ENCODE measurements around the gene RAB41. TPM values are rescaled to one million over a fixed set of nuclear protein-coding genes. Genes with fewer than 3 reads are reported as not detected.

RAB41 gene
- total and polyA plus RNA-seq, 2 of the 13 experiments (the other 11 are each of a cell fraction or from before 2014, with no cell fraction given): not detected

DNA sequence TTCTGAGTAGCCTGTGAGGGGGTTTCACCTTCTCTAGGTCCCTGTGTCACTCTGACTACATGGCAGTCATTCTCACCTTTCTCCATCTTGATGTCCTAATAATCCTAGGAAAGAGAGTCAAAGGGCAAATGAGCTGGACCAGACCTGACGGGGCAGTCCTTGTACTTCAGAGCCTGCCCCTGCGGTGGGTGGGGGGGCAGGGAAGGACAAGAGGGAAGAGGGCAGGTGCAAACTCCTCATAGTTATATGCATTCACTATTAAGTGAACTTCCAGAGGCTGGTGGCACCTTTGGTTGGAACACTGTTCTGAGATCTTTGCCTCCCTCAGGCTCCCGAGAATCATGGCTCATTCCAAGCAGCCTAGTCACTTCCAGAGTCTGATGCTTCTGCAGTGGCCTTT lies 47.6 kb upstream of the RAB41 start, which contains the start of gene AWAT1:
AWAT1 (plus strand) TSS at position 301 of the 400 bp plus-strand sequence; CDS start at position 342, 41 bp downstream.
- CTCF ChIA-PET (ENCODE audit: low intra/inter-chr PET ratio, low total read pairs): no interaction called here
- POLR2A ChIA-PET: no interaction called here
- Histone ChIP-seq H3K27ac (ENCODE audit: extremely low read length, insufficient read depth, low read length) (no peak within 1 kb of the TSS), H3K79me2 (ENCODE audit: insufficient read depth, low read length) (no peaks in the 10 kb centered on the region), H3K27me3 (ENCODE audit: control insufficient read depth in 1 of 2, insufficient read depth in 2 of 2, low read length in 2 of 2) (no peaks in the 10 kb centered on the region; a peak in 1 of 5 replicates), H3K4me1 (ENCODE audit: insufficient read depth, low read length) (no peaks in the 10 kb centered on the region; the same call in 1 of the 2 replicates), H4K20me1 (ENCODE audit: insufficient read depth, low read length) (no peaks in the 10 kb centered on the region), H3K9me3 (ENCODE audit: low read length) (no peaks in the 10 kb centered on the region), H3K4me3 (replicated peaks in 1 of 3; ENCODE audit: insufficient read depth in 1 of 3, low read depth in 2 of 3, low read length in 3 of 3) (no peak within 1 kb of the TSS), H3K4me2 (ENCODE audit: low read depth, low read length) (no peak within 1 kb of the TSS), H3K9ac (ENCODE audit: insufficient read depth, low read depth, low read length) (no peak within 1 kb of the TSS), H2AFZ (ENCODE audit: low read length) (no peak within 1 kb of the TSS), H3K36me3 (replicated peaks in 1 of 2; ENCODE audit: control insufficient read depth in 1 of 2, insufficient read depth in 2 of 2, low read length in 2 of 2) (no peaks in the 10 kb centered on the region)
- BruUV-seq (replicated peaks): no TSS peak
- in situ Hi-C loops (cut with HindIII; ENCODE audit: extremely low pct_ligation_motif_present, low pct_unique_long_range_greater_than_20kb) (no loop called here), intact Hi-C loops (cut with micrococcal nuclease; ENCODE audit: unreplicated experiment) (no loop called here)
- WGBS (ENCODE audit: low lambda C conversion rate): no CpG with 5 or more reads among the region's 3 CpGs
- no peak for DNase-seq (ENCODE audit: low spot score)
- no peak for FAIRE-seq
- no peak for ATAC-seq
- TF ChIP-seq ZNF552 (CRISPR knock-in tag; IDR thresholded peaks at IDR 0.05; ENCODE audit: borderline replicate concordance): no peak
- no peak for TF ChIP-seq ZNF883 (CRISPR knock-in tag; IDR thresholded peaks at IDR 0.05; ENCODE audit: not compliant biosample characterization)
- TF ChIP-seq ZNF781 (CRISPR knock-in tag; IDR thresholded peaks at IDR 0.05; ENCODE audit: borderline replicate concordance, not compliant biosample characterization): no peak
- TF ChIP-seq MTA3 (CRISPR knock-in tag; IDR thresholded peaks at IDR 0.05): no peak
- TF ChIP-seq, protein P1, sequence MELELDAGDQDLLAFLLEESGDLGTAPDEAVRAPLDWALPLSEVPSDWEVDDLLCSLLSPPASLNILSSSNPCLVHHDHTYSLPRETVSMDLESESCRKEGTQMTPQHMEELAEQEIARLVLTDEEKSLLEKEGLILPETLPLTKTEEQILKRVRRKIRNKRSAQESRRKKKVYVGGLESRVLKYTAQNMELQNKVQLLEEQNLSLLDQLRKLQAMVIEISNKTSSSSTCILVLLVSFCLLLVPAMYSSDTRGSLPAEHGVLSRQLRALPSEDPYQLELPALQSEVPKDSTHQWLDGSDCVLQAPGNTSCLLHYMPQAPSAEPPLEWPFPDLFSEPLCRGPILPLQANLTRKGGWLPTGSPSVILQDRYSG (CRISPR knock-in tag; IDR thresholded peaks at IDR 0.05): no peak
- TF ChIP-seq, protein P2, sequence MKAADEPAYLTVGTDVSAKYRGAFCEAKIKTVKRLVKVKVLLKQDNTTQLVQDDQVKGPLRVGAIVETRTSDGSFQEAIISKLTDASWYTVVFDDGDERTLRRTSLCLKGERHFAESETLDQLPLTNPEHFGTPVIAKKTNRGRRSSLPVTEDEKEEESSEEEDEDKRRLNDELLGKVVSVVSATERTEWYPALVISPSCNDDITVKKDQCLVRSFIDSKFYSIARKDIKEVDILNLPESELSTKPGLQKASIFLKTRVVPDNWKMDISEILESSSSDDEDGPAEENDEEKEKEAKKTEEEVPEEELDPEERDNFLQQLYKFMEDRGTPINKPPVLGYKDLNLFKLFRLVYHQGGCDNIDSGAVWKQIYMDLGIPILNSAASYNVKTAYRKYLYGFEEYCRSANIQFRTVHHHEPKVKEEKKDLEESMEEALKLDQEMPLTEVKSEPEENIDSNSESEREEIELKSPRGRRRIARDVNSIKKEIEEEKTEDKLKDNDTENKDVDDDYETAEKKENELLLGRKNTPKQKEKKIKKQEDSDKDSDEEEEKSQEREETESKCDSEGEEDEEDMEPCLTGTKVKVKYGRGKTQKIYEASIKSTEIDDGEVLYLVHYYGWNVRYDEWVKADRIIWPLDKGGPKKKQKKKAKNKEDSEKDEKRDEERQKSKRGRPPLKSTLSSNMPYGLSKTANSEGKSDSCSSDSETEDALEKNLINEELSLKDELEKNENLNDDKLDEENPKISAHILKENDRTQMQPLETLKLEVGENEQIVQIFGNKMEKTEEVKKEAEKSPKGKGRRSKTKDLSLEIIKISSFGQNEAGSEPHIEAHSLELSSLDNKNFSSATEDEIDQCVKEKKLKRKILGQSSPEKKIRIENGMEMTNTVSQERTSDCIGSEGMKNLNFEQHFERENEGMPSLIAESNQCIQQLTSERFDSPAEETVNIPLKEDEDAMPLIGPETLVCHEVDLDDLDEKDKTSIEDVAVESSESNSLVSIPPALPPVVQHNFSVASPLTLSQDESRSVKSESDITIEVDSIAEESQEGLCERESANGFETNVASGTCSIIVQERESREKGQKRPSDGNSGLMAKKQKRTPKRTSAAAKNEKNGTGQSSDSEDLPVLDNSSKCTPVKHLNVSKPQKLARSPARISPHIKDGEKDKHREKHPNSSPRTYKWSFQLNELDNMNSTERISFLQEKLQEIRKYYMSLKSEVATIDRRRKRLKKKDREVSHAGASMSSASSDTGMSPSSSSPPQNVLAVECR (CRISPR knock-in tag; IDR thresholded peaks at IDR 0.05; ENCODE audit: borderline replicate concordance): no peak
- no peak for TF ChIP-seq ZMYM4 (CRISPR knock-in tag; IDR thresholded peaks at IDR 0.05)
- TF ChIP-seq NFE2L1 (CRISPR knock-in tag; IDR thresholded peaks at IDR 0.05; ENCODE audit: borderline replicate concordance): no peak
- TF ChIP-seq FOSL2 (CRISPR knock-in tag; IDR thresholded peaks at IDR 0.05): no peak
- TF ChIP-seq, protein P3, sequence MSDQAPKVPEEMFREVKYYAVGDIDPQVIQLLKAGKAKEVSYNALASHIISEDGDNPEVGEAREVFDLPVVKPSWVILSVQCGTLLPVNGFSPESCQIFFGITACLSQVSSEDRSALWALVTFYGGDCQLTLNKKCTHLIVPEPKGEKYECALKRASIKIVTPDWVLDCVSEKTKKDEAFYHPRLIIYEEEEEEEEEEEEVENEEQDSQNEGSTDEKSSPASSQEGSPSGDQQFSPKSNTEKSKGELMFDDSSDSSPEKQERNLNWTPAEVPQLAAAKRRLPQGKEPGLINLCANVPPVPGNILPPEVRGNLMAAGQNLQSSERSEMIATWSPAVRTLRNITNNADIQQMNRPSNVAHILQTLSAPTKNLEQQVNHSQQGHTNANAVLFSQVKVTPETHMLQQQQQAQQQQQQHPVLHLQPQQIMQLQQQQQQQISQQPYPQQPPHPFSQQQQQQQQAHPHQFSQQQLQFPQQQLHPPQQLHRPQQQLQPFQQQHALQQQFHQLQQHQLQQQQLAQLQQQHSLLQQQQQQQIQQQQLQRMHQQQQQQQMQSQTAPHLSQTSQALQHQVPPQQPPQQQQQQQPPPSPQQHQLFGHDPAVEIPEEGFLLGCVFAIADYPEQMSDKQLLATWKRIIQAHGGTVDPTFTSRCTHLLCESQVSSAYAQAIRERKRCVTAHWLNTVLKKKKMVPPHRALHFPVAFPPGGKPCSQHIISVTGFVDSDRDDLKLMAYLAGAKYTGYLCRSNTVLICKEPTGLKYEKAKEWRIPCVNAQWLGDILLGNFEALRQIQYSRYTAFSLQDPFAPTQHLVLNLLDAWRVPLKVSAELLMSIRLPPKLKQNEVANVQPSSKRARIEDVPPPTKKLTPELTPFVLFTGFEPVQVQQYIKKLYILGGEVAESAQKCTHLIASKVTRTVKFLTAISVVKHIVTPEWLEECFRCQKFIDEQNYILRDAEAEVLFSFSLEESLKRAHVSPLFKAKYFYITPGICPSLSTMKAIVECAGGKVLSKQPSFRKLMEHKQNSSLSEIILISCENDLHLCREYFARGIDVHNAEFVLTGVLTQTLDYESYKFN (CRISPR knock-in tag; conservative IDR thresholded peaks at IDR 0.05): no peak
- no peak for TF ChIP-seq ZNF232 (CRISPR knock-in tag; IDR thresholded peaks at IDR 0.05; ENCODE audit: borderline replicate concordance)
- TF ChIP-seq ZNF607 (CRISPR knock-in tag; IDR thresholded peaks at IDR 0.05; ENCODE audit: borderline replicate concordance): no peak
- TF ChIP-seq, protein P4, sequence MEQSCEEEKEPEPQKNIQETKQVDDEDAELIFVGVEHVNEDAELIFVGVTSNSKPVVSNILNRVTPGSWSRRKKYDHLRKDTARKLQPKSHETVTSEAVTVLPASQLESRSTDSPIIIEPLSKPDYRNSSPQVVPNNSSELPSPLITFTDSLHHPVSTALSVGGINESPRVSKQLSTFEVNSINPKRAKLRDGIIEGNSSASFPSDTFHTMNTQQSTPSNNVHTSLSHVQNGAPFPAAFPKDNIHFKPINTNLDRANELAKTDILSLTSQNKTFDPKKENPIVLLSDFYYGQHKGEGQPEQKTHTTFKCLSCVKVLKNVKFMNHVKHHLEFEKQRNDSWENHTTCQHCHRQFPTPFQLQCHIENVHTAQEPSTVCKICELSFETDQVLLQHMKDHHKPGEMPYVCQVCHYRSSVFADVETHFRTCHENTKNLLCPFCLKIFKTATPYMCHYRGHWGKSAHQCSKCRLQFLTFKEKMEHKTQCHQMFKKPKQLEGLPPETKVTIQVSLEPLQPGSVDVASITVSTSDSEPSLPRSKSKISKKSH (CRISPR knock-in tag; IDR thresholded peaks at IDR 0.05; ENCODE audit: borderline replicate concordance): no peak
- TF ChIP-seq ZNF343 (CRISPR knock-in tag; IDR thresholded peaks at IDR 0.05): no peak
